T1000 (cell line): ENCODE measurements around the gene SLC35E2B.
"Not testable (repeated sequence)": the region's sequence is repeated elsewhere in the genome, so short reads cannot be mapped to it uniquely, and the experiment has no call there.

Source experiments
- DNase-seq: peaks from one replicate; lab custom pipeline; 2025; ENCODE audit warnings: mixed read lengths; lab: John Stamatoyannopoulos, UW

The SLC35E2B gene

DNA sequence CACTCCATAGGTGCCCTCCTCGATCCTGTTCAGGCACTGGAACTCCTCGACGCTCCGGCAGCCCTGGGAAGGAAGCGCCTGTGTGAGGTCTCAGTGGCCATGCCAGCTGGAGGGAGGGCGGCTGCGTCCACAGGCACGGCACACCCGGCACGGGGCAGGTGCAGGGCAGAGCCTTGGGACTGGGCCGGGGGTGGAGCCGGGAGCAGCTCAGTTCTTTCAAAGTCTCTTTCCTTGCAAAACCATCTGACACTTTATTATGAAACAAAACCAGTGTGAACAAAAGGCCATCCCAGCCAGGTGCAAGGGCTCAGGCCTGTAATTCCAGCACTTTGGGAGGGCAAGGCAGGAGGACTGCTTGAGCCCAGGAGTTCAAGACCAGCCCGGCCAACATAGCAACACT, 54.1 kb downstream of the SLC35E2B start:
- DNase-seq: not testable (repeated sequence)

DNA sequence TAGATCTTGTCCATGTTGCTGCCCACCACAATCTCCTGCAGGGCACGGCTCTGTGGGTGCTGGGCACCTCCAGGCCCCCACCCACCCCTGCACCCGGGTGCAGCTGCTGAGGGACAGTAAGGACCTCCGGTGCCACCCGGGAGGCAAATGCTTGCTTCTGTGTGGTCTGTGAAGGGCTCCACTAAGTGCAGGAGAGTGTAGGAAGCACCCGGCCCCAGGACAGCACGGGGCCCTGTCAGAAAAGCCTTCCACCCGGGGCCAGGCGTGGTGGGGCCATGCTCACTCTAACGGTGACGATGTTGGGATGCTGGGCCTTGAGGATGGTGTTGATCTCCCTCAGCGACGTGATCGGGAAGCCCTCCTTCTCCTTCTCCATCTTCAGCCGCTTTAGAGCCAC, 55.1 kb downstream of the SLC35E2B start:
- not testable (repeated sequence) for DNase-seq

DNA sequence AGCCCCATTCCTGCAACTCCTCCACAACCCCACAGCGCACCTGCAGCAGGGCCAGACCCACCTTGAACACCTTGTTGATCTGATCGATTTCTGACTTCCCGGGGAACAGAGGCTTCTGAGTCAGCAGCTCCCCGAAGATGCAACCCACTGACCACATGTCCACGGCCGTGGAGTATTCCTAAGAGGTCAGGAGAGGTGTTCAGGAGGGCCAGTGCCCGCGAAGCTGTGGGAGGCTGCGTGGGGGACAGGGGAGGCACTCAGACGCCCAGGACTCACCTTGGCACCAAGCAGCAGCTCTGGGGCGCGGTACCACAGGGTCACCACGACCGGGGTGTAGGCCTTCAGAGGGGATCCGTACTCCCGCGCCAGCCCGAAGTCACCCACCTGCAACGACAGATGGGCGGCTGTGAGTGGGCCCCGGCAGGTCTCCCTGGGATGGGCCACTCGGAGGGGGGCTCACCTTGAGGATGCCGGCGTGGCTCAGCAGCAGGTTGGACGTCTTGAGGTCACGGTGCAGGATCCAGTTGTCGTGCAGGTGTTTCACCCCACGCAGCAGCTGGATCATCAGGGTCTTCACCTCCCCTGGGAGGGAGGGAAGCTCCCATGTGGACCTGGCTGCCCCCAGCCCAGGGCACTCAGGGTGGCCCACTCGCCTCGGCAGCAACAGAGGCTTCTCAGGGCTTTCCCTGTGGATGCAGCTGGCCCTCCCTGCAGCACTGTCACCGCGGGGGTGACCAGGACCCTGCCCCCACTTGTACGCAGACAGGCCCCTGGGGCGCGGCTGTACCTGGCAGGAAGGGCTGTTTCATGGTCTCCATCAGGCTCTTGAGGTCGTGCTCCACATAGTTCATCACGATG, 55.7 kb downstream of the SLC35E2B start:
- not testable (repeated sequence) for DNase-seq

DNA sequence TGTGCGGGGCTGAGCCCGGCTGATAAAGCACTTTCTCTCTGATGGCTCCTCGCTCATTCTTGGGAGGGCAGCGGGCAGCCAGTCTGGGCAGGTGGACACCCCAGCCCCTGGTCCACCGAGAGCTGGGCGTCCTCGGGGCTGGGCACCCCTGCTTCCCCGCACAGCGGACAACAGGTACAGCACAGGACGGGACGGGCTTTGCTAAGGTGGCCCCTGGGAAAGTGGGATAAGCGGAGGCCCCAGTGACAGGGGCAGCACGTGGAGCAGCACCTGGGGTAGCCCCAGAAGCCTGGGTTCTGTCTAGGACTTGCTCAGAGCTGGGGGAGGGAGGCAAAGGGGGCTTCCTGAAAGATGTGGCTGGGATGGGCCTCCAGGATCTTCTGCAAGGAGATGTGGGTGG, 58.0 kb downstream of the SLC35E2B start:
- DNase-seq: not testable (repeated sequence)

DNA sequence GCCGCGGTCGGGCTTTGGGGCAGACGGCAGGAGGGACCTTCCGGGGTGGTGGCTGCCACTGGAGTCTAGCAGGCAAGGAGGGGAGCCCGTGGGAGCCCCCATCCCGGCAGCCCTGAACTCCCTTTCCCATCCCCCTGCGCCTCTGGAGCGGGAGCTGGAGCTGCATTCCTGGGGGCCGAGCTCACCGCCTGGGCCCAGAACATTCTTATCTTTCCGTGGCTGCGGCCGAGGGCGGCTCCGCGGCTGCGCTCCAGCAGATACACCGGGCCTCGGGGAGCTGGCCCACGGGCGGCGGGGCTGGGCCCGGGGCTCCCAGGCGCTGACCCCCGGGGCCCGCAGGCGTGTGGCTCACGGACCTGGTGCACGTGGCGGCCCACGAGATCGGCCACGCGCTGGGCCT, 59.2 kb downstream of the SLC35E2B start:
- not testable (repeated sequence) for DNase-seq

DNA sequence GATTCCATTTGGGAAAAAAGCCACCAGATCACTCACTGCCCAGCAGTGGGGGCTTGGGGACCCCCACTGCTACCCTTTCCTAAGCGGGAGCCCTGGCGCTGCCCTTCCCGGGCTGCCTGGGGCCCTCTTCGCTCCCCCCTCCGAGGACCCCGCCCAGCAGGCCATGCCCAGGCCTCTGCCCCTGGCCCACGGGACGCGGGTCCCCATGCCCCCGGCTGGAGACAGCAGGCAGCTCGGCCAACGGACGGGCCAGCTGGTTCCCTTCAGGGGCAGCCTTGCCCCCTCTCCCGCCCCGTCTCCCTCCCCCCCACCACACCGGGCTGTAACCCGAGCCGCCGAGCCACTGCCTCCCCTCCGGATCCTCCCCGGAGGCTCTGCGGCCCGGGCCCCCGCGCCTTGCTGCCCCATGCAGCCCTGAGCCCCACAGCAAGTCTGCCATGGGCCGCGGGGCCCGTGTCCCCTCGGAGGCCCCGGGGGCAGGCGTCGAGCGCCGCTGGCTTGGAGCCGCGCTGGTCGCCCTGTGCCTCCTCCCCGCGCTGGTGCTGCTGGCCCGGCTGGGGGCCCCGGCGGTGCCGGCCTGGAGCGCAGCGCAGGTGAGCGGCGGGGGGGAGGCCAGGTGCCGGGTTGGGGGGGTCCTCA, 60.7 kb downstream of the SLC35E2B start, which contains the start of gene MMP23B:
MMP23B (plus strand) TSS at position 392 of the 639 bp plus-strand sequence; CDS start at position 438, 46 bp downstream.
- no peak for DNase-seq

DNA sequence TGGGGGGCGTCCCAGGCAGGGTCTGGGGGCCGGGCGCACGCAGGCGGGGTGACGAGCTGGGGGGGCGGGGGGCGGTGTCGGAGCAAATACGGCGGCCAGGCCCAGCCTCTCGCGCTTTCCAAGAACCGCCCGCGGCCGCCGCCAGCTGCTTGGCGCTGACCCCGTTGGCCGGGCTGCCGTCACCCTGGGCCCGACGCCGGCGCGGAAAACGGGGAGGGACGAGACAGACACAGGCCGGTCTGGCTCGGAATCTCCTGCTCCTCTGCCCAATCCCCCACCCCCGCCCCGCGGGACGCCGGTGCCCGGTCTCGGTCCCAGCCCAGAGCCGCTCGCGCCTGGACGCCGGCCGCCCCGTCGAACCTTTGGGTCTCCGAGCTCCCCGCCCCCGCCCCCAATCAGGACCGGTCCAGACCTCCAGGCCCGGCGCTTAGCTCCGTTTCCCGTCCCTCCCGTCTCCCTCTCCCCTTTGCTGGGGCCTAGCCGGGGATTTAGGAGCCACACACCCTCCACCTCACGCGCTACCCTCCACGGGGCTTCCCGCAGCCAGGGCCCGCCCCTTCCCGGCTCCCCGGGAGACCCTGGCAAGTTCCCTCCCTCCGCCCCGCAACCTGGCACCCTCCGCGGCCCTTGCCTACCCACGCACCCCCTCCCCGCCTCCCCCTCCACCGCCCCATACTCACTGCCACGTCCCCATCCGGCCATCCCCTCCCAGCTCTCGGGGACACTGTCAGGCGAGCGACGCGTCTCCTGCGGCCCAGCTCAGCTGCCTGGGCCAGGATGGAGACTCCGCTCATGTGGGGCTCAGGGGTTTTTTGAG, 61.4 kb downstream of the SLC35E2B start:
- no peak for DNase-seq

DNA sequence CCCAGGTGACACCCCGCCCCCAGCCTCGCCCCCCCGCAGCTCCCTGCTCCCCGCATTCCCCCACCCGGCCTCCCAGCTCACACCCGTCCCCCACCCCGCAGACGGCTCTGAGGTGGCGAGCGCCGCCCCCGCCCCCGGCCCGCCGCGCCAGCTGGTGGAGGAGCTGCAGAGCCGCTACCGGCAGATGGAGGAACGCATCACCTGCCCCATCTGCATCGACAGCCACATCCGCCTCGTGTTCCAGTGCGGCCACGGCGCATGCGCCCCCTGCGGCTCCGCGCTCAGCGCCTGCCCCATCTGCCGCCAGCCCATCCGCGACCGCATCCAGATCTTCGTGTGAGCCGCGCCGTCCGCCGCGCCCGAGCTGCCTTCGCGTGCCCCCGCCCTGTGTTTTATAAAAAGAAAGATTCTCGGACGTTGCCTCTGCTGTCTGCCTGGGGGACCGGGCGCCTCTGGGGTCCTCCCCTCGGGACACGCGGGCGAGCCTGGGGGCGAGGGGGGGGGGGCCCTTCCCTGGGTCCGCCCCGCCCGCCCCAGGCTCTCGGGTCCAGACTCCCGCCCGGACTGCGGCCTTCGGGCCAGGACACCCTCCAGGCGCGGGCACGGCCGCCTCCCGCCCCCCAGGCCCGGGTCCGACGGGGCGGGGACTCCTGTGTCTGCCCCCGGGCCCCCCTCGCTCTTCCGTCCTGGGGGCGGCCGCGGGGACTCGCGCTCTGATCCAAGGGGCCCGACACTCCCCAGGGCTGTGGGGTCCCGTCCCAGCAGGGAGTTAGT, 62.2 kb downstream of the SLC35E2B start:
- DNase-seq: no peak

DNA sequence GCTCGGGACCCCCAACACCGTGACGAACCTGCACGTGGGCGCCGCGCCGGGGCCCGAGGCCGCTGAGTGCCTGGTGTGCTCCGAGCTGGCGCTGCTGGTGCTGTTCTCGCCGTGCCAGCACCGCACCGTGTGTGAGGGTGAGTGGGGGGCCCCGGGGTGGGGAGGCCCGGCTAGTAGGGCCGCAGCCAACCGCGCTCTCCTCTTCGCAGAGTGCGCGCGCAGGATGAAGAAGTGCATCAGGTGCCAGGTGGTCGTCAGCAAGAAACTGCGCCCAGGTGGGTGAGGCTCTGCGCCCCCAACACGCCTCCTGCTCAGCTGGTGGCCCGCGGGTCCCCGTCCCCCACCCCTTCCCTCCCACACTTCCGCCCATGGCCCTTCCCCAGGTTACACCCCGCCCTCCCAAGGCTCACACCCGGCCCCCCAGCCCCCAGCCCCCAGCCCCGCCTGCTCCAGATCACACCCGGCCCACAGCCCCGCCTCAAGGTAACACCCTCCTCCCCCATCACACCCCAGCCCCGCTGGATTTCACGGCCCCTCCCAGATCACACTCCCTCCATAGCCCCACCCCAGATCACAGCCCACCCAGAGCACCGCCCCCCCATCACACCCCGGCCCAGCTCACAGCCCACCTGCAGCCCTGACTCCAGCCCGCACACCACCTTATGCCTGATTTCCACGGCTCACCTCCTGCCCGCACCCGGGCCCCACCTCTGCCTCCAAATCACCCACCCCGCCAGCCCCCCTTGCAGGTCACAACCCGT, 63.0 kb downstream of the SLC35E2B start:
- DNase-seq: no peak

DNA sequence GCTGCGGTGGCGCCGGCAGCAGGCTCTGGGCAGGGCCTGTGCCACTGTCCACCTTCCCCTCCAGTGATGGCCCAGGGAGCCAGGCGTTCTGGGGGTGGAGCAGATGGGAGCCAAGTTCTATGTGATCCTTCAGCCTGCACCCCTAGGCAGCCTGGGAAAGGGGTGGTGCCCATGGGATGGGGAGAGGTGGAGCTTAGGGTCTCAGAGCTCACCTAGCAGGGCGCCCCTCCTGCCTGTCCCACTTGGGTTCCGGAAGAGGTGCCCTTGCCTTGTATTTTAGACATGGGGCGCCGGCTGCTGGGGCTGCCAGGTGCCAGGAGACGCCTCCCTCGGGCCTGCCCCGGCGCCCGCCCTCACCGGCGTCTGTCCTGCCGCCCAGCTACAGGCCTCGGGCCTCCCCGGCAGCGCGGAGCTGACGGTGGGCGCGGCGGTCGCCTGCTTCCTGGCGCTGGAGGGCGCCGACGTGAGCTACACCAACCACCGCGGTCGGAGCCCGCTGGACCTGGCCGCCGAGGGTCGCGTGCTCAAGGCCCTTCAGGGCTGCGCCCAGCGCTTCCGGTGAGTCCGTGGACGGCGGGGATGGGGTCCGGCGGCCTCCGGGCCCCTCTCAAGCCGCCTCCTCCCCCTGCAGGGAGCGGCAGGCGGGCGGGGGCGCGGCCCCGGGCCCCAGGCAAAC, 63.7 kb downstream of the SLC35E2B start:
- no peak for DNase-seq

DNA sequence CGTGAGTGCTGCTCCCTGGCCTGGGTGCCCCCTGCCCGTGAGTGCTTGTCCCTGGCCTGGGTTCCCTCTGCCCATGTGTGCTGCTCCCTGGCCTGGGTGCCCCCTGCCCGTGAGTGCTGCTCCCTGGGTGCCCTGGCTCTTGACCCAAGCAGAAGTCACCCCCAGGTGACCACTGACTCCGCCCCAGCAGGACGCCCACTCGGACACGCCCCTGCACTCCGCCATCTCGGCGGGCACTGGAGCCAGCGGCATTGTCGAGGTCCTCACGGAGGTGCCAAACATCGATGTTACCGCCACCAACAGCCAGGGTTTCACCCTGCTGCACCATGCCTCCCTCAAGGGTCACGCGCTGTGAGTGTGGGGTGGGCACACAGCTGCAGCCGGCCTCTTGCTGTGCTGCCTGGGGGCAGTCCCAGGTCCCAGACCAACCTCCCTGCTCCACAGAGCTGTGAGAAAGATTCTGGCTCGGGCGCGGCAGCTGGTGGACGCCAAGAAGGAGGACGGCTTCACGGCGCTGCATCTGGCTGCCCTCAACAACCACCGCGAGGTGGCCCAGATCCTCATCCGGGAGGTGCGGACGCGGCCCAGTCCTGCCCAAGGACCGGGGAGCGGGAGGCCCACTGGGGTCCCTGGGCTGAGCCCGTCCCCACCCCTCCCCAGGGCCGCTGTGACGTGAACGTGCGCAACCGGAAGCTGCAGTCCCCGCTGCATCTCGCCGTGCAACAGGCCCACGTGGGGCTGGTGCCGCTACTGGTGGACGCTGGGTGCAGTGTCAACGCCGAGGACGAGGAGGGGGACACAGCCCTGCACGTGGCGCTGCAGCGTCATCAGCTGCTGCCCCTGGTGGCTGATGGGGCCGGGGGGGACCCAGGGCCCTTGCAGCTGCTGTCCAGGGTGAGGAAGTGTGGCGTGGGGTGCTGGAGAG, 64.5 kb downstream of the SLC35E2B start:
- no peak for DNase-seq

DNA sequence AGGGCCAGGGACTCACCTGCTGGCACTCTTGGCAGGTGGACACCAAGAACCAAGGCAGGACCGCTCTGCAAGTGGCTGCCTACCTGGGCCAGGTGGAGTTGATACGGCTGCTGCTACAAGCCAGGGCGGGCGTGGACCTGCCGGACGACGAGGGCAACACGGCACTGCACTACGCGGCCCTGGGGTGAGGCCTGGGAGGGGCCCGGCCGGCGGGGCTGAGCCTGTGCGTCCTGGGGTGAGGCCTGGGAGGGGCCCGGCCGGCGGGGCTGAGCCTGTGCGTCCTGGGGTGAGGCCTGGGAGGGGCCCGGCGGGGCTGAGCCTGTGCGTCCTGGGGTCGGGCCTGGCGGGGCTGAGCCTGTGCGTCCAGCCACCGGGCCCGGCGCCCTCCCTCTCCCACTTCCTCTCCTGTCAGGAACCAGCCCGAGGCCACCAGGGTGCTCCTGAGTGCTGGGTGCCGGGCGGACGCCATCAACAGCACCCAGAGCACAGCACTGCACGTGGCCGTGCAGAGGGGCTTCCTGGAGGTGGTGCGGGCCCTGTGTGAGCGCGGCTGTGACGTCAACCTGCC, 65.2 kb downstream of the SLC35E2B start:
- DNase-seq: no peak

DNA sequence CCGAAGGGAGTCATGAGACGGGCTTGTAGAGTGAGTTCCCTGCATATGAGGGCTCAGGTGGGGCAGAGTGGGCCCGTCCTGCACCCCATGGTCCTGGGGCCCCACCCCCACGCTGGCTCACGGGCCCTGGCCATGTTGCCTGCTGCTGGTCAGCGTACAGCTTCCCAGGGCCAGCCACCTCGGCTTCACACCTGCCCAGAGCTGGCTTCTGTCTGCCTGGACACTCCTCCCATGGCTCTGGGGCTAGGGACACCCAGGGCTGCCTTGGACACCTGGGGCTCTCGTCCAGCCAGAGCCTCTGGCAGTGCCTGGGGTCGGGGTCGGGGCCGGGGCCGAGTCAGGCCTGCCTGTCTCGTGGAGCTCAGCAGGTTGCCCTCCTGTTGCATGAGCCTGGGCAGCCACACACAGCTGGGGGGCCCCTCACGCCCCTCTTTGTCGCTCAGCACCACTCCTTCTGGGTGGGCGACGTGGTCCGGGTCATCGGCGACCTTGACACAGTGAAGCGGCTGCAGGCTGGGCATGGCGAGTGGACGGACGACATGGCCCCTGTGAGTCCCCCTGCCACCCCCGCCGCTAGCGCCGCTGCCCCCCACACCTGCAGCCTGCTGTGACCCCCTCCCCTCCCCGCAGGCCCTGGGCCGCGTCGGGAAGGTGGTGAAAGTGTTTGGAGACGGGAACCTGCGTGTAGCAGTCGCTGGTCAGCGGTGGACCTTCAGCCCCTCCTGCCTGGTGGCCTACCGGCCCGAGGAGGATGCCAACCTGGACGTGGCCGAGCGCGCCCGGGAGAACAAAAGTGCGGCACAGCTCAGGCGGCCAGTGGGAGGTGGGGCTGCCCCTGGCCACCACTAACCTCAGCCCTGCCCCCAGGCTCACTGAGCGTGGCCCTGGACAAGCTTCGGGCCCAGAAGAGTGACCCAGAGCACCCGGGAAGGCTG, 66.1 kb downstream of the SLC35E2B start:
- no peak for DNase-seq

DNA sequence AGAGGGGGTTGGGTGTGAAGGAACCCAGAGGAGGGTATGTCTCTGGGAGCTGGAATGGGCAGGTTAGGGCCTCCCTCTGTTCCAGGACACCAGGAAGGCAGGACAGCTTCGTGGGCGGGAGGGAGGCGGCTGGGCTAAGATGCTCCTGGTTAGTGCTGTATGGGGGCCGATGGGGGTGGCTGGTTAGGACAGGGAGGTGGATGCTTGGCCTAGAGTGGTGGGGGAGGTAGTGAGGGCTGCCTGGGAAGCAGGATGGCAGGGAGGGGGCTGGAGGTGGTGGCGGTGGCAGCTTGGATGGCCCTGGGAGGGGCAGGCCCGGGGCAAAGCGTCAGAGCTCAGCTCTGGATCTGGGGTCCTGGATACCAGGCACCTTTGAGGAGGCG, 66.8 kb downstream of the SLC35E2B start:
- DNase-seq: no peak

DNA sequence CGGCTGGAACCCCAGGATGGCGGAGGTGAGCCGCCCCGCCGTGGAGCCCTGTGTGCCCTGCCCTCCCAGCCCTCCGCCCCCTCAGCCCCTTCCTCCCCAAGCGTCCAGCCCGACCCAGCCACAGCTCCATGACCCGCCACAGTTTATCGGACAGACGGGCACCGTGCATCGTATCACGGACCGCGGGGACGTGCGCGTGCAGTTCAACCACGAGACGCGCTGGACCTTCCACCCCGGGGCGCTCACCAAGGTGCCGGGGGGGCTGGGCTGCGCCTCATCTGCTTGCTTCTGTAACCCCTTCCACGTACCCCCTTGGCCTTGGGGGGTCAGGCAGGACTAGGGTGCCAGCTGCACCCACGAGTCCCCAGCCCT, 67.2 kb downstream of the SLC35E2B start:
- DNase-seq: no peak

DNA sequence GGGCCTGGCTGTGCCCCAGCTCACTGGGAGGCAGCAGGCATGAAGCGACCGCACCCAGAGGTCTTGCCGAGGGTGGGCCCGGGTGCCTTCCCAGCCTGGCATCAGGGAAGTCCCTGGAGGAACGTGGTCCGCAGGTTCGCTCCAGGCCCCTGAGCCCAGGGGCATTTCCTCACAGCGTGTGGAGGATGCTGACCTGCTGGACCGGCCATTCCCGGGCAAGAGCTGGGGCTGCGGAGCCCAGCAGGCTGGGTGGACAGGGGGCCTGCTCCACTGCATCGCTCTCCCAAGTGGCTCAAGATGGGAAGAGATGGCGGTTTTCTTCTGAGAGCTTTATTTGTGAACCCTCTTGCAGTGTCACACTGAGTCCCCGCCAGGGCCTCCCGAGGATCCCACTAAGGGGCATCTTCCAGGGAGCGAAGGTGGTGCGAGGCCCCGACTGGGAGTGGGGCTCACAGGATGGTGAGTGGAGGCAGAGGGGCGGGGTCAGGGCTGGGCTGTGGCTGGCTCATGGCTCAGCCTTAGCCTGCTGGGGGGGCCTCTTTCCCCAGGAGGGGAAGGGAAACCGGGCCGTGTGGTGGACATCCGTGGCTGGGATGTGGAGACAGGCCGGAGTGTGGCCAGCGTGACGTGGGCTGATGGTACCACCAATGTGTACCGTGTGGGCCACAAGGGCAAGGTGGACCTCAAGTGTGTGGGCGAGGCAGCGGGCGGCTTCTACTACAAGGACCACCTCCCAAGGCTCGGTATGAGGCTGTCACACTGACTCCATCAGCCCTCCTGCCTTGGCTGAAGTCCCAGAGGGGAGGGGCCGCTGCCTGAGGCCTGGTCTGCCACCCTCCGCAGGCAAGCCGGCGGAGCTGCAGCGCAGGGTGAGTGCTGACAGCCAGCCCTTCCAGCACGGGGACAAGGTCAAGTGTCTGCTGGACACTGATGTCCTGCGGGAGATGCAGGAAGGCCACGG, 67.9 kb downstream of the SLC35E2B start:
- no peak for DNase-seq
